ENCODE measurements around the gene COL8A1. TPM values are rescaled to one million over a fixed set of nuclear protein-coding genes. Genes with fewer than 3 reads are reported as not detected.
"Not testable (repeated sequence)": the region's sequence is repeated elsewhere in the genome, so short reads cannot be mapped to it uniquely, and the experiment has no call there.

COL8A1 gene
- total RNA-seq, 2 donors from 2014 or later: 0.09 TPM; not detected in 1

DNA sequence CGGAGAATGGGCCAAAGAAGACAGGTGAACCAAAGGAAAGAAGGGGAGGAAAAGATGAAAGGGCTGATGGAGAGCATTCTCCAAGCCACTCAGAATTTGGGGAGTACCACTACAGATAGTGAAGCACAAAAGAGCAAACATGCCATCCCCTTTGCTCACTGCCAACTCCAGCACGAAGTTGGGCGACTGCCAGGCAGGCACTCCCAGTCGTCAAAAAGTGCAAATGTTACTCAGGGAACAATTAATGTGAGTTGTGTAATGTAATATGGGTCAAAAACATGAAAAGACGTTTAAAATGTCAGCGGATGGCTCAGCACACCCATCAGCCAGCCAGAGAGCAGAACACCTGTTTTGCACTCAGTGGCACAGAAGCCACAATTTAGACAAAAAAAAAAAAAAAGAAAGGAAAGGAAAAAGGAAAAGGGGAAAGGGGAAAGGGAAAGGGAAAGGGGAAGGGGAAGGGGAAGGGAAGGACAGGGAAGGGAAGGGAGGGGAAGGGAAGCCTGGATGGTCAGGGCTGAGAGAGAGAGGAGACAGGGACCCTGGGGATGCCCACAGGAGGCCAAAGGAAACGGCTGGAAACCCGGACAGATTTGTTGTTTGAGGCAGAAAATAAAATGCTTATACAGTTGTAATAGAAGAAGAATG, 82.7 kb downstream of the COL8A1 start:
- Mint-ChIP-seq H3K36me3 (ENCODE audit: low read depth) (no peaks in the 10 kb centered on the region), H3K27ac (no peak overlapping the region), H3K4me3 (no peak overlapping the region), H3K4me1 (no peaks in the 10 kb centered on the region), H3K27me3 (peaks cover 17% of the 10 kb centered on the region), H3K9me3 (no peaks in the 10 kb centered on the region)
- ATAC-seq (replicated peaks): no peak

DNA sequence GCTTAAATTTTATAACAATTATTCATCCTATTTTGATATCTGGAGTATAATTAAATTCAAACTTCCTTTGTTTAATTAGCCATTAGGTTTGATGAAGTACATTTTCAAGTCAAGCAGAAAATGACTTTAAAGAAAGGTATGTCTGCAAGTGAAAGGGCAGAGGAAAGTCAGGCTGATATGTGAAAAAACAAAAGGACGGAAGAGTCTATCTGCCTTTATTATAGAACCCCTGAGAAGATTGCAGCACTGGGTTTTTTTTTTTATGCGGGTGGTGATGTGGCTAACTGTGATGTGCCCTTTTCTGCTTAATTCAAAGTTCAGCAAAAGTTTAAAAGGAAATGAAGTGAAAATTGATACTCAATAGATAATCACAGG, 83.2 kb downstream of the COL8A1 start:
- Mint-ChIP-seq H3K27ac (no peak overlapping the region), H3K9me3 (no peaks in the 10 kb centered on the region), H3K4me1 (no peaks in the 10 kb centered on the region), H3K36me3 (ENCODE audit: low read depth) (no peaks in the 10 kb centered on the region), H3K4me3 (no peak overlapping the region), H3K27me3 (peaks cover 17% of the 10 kb centered on the region)
- no peak for ATAC-seq (replicated peaks)

DNA sequence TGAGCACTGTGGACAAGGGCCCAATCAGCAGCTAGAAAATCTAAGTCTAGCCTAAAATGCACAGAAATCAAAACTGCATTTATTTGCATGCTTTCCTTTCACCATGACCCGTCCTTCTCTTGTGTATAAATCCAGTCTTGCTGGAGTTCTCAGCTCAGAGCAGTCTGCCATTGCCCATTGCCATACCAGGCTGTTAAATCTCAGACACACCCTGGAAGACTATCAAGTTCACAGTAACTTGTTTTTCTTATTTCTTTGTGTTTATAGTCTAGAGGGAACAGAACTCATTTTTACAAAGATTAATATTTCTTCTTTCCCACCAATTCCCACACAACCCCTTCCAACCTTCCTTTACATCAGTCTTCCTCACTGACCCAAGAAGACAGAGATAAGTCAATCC, 85.9 kb downstream of the COL8A1 start:
- Mint-ChIP-seq H3K9me3 (no peaks in the 10 kb centered on the region), H3K36me3 (ENCODE audit: low read depth) (no peaks in the 10 kb centered on the region), H3K27ac (no peak overlapping the region), H3K27me3 (peaks cover 10% of the 10 kb centered on the region), H3K4me1 (no peaks in the 10 kb centered on the region), H3K4me3 (no peak overlapping the region)
- no peak for ATAC-seq (replicated peaks)

DNA sequence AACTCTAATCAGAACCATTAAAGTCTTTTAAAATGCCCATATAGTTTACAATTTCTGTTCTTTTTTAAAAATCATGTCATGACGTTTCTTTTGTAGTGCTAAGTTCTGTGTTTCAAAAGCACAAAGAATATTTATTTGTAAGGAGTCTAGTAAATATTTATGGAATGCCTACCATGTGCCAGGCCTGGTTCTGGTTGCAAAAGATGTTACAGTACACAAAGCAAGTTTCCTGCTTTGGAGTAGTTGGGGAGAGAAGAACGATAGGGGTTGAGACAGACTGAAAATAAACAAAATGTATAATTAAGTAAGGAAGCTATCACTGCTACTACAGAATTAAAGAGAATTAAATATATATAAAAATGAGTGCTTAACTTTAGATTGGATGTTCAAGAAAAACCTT, 92.5 kb downstream of the COL8A1 start:
- no peak overlapping the region for H3K27ac Mint-ChIP-seq
- peaks cover 3% of the 10 kb centered on the region for H3K27me3 Mint-ChIP-seq
- no peak overlapping the region for H3K4me3 Mint-ChIP-seq
- no peaks in the 10 kb centered on the region for H3K36me3 Mint-ChIP-seq (ENCODE audit: low read depth)
- no peaks in the 10 kb centered on the region for H3K9me3 Mint-ChIP-seq
- no peak for ATAC-seq (replicated peaks)
- no peaks in the 10 kb centered on the region for H3K4me1 Mint-ChIP-seq

DNA sequence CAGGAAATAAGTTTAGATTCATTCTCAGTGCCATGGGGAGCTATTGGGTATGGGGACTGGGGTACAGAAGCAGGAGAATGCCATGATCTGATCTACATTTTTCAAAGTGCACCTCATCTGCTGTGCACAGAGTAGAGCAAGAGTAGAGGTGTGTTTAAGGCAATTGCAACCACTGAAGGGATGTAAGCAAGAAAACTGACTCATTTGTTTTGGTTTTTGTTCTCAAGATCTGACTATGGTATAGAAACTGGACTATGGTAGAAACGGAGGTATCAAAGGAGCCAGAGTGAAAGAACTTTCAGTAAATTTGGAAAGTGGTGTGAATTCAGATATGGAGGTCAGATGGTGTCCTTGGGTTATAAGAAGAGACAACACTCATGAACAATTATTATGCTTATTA, 93.1 kb downstream of the COL8A1 start:
- no peaks in the 10 kb centered on the region for H3K36me3 Mint-ChIP-seq (ENCODE audit: low read depth)
- no peak overlapping the region for H3K27ac Mint-ChIP-seq
- H3K4me1 Mint-ChIP-seq: no peaks in the 10 kb centered on the region
- no peak overlapping the region for H3K4me3 Mint-ChIP-seq
- H3K27me3 Mint-ChIP-seq: peaks cover 3% of the 10 kb centered on the region
- ATAC-seq (replicated peaks): peak; percentile 35
- no peaks in the 10 kb centered on the region for H3K9me3 Mint-ChIP-seq

DNA sequence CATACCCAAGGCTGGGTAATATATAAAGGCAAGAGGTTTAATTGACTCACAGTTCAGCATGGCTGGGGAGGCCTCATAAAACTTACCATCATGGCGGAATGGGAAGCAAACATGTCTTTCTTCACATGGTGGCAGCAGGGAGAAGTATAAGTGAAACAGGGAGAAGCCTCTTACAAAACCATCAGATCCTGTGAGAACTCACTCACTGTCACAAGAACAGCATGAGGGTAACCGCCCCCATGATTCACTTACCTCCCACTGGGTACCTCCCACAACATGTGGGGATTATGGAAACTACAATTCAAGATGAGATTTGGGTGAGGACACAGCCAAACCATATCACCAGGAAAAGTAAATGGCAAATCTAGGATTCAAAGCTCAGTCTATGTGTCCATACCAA, 102.0 kb downstream of the COL8A1 start:
- not testable (repeated sequence) for H3K27me3 Mint-ChIP-seq; H3K9me3 Mint-ChIP-seq; H3K4me3 Mint-ChIP-seq; H3K36me3 Mint-ChIP-seq (ENCODE audit: low read depth); ATAC-seq (replicated peaks); H3K27ac Mint-ChIP-seq; H3K4me1 Mint-ChIP-seq

DNA sequence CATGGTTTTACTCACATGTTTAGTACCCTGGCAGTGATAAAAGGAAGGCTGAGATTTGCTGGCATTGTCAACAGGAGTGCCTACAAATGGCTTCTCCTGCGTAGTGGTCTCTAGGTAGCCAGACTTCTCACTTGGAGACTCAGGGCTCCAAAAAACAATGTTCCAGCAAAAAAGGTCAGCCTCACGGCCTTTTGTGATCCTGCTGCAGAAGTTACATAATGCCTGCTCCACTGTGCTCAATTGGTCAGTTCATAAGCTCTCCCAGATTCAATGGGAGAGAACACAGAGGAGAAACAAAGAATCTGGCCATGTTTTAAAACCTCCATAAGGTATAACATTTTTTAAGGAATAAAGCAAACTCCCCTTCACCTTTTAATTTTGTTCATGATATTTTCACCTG, 103.2 kb downstream of the COL8A1 start:
- no peak for ATAC-seq (replicated peaks)
- Mint-ChIP-seq H3K4me3 (no peak overlapping the region), H3K36me3 (ENCODE audit: low read depth) (no peaks in the 10 kb centered on the region), H3K9me3 (peaks cover 3% of the 10 kb centered on the region), H3K27me3 (peaks cover 10% of the 10 kb centered on the region), H3K4me1 (no peaks in the 10 kb centered on the region), H3K27ac (no peak overlapping the region)

DNA sequence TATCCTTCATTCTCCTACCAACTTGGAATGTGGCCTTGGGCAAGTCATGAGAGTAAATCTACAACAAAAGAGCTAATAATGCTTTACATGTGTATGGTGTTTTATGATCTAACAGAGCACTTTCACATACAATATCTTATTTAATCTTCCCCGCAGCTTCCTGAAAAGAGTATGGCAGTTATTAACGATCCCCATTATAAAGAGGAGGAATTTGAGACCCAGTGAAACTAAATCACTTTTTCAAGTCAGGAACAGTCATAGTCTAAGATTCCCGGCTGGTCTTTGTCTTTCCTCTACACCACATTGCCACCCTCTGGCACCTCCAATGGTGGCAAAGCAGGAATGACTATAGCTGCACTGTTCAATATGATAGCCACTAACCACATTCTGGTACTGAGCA, 109.5 kb downstream of the COL8A1 start:
- Mint-ChIP-seq H3K27ac (no peak overlapping the region), H3K27me3 (peaks cover 8% of the 10 kb centered on the region), H3K9me3 (no peaks in the 10 kb centered on the region), H3K36me3 (ENCODE audit: low read depth) (no peaks in the 10 kb centered on the region), H3K4me3 (no peak overlapping the region), H3K4me1 (no peaks in the 10 kb centered on the region)
- ATAC-seq (replicated peaks): no peak

DNA sequence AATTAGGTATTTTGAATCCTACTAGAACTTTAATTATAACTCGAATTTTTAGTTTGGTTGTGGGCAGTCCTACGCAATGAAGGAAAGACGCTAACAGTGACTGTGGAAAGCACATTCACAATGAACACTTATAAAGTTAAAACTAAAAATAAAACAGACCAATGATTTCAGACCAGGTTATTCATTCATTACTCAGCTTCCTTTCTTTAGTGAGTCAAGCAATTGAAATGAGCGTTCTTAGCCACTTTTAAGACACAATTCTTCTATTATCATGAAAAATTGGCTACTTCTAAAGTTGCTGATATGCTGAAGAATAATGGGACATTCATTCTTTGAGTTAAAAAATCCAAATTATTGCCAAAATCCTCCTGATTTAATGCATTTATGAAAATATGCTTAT, 113.3 kb downstream of the COL8A1 start:
- H3K27ac Mint-ChIP-seq: no peak overlapping the region
- no peaks in the 10 kb centered on the region for H3K36me3 Mint-ChIP-seq (ENCODE audit: low read depth)
- H3K9me3 Mint-ChIP-seq: no peaks in the 10 kb centered on the region
- H3K4me3 Mint-ChIP-seq: no peak overlapping the region
- peaks cover 7% of the 10 kb centered on the region for H3K27me3 Mint-ChIP-seq
- ATAC-seq (replicated peaks): no peak
- H3K4me1 Mint-ChIP-seq: no peaks in the 10 kb centered on the region

DNA sequence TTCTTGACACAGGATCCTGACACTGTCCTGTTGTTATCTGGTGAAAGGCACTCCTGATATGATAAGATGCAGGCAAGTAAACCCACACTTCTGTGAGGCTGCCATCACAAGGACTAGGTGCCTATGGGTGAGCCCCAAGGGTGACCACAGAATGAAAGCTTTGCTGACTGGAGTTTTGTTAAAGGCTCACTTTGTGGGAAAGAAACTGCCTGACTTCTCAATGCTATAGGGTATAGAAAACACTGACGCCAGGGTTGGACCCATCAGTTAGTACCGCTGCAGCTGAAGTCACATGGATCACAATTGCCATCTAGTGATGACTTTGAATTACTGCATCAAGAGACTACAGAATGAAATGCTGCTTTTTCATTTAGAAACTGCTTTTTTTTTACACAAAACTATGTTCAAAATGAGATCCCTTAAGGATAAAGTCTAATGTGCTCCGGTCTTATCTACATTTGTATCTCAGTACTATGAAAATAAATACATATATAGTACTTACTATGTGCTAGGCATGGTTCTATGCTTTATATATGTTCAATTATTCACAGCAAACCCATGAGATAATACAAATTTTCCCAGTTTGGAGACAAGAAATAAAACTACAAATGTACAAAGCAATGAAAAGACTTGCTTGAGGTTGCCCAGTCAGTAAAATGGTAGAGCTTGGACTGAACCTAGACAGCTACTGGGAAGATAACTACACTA, 115.0 kb downstream of the COL8A1 start:
- Mint-ChIP-seq H3K36me3 (ENCODE audit: low read depth) (no peaks in the 10 kb centered on the region), H3K27me3 (peaks cover 10% of the 10 kb centered on the region), H3K27ac (no peak overlapping the region), H3K4me1 (no peaks in the 10 kb centered on the region), H3K9me3 (no peaks in the 10 kb centered on the region), H3K4me3 (no peak overlapping the region)
- ATAC-seq (replicated peaks): peak; percentile 59

DNA sequence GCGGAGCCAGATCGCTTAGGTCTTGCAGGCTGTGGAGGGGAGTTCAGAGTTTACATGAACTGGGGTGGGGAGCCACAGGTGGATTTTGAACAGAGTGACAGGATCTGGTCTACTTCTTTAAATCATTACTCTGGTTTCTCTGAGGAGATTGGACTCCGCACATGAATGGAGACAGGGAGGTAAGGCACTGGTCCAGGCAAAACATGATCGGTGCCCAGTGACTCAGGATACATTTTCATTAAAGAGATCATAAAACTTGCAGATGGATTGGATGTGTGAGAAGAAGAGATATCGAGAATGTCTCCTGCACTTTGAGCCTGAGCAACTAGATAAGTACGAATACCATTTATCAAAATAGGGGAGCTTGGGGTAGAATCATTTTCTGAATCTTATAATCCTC, 117.4 kb downstream of the COL8A1 start:
- no peaks in the 10 kb centered on the region for H3K9me3 Mint-ChIP-seq
- no peaks in the 10 kb centered on the region for H3K36me3 Mint-ChIP-seq (ENCODE audit: low read depth)
- no peak for ATAC-seq (replicated peaks)
- no peak overlapping the region for H3K27ac Mint-ChIP-seq
- no peak overlapping the region for H3K4me3 Mint-ChIP-seq
- no peaks in the 10 kb centered on the region for H3K4me1 Mint-ChIP-seq
- peaks cover 20% of the 10 kb centered on the region for H3K27me3 Mint-ChIP-seq

DNA sequence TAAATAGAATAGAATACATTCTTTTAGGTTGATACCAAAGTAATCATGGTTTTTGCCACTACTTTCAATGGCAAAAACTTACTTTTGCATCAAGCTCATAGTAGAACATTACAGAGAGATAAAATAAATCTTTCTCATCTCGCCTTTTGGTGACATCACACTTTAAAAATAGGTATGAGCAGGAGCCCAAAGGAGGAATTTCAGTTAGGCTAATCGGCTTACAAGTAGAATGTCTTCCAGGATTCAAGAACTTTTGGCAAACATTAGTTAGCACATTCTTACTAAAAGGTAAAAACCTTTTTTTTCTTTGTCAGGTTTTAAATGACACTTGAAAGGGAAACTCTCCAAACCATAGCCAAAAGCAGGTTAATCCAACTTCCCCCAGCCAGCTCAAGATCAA, 119.6 kb downstream of the COL8A1 start:
- H3K27me3 Mint-ChIP-seq: peaks cover 21% of the 10 kb centered on the region
- H3K27ac Mint-ChIP-seq: no peak overlapping the region
- H3K36me3 Mint-ChIP-seq (ENCODE audit: low read depth): no peaks in the 10 kb centered on the region
- no peak overlapping the region for H3K4me3 Mint-ChIP-seq
- no peaks in the 10 kb centered on the region for H3K4me1 Mint-ChIP-seq
- no peaks in the 10 kb centered on the region for H3K9me3 Mint-ChIP-seq
- ATAC-seq (replicated peaks): no peak

DNA sequence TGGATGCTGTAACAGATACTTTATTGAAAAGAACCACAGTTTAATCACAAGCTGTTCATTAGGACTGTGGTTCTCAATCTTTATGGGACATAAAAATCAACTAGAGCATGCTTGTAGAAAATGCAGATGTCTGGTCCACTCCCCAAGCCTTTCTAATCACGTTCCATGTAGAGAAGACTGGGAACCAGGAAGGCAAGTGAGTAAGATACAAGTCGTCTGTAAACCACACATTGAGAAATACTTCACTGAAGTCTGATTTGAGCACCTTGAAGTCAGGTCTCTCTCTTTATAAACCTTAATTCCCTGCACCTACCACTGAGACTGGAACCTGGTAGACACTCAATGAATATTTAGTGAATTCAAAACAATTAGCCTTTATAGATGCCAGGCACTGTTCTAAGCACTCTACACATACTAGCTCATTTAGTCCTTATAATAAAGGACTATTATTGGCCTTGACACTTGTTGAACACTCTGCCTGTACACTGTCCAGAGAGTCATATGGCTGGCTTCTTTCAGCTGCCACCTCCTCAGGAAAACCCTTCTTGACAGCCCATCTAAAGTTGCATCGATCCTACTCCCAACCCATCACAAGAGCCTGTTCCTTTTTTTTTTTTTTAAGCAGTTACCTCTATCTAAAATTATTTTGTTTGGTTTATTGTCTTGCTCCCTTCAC, 120.2 kb downstream of the COL8A1 start:
- no peaks in the 10 kb centered on the region for H3K4me1 Mint-ChIP-seq
- H3K27me3 Mint-ChIP-seq: peaks cover 21% of the 10 kb centered on the region
- H3K36me3 Mint-ChIP-seq (ENCODE audit: low read depth): no peaks in the 10 kb centered on the region
- H3K9me3 Mint-ChIP-seq: no peaks in the 10 kb centered on the region
- no peak overlapping the region for H3K27ac Mint-ChIP-seq
- H3K4me3 Mint-ChIP-seq: no peak overlapping the region
- no peak for ATAC-seq (replicated peaks)

DNA sequence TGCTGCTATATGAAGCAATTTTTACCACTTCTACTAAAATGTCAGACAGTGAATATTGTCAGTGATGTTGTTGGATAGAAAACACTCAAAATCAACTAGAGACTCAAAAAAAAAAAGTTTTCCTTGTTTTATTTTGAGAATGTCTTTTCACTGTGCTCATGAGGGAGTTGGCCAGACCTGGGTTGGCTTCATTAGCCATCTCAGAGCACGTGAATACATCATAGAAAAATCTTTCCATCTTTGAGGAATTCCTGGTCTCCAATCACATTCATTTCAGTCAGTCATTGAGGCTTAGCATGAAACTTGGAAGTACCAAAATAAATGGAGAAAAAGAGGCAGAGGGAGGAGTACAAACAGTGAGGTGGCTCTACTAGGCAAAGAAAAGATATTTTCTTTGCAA, 121.6 kb downstream of the COL8A1 start:
- Mint-ChIP-seq H3K27ac (no peak overlapping the region), H3K4me1 (no peaks in the 10 kb centered on the region), H3K36me3 (ENCODE audit: low read depth) (no peaks in the 10 kb centered on the region), H3K4me3 (no peak overlapping the region), H3K27me3 (peaks cover 21% of the 10 kb centered on the region), H3K9me3 (no peaks in the 10 kb centered on the region)
- ATAC-seq (replicated peaks): no peak

DNA sequence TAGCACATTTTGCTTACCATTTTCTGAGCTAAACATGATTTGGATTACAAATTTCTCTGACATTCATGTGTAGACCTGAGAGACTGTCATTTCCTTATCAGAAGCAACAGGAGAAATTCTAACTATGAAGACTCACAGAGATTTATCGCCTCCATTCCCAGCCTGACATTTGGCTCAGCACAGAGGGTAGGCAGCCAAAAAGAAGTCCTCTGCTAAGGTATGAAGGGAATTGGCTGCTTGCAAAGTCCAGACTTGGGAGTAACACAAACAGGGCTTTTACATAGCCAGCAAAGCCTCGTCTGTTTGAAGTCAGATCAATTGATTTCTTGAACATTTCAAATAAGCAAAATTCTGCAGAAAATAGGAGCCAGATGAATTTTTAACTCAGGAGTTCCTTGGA, 122.2 kb downstream of the COL8A1 start:
- Mint-ChIP-seq H3K4me3 (no peak overlapping the region), H3K36me3 (ENCODE audit: low read depth) (no peaks in the 10 kb centered on the region), H3K27me3 (peaks cover 21% of the 10 kb centered on the region), H3K9me3 (no peaks in the 10 kb centered on the region), H3K27ac (no peak overlapping the region), H3K4me1 (no peaks in the 10 kb centered on the region)
- ATAC-seq (replicated peaks): no peak

Measured in activated T-helper 17 cell treated with anti-CD3 and anti-CD28 coated beads, Interleukin-2, amount 50 U/mL, for 72 hours (primary cell).